ENCODE measurements around the gene UNC5A. TPM values are rescaled to one million over a fixed set of nuclear protein-coding genes. Genes with fewer than 3 reads are reported as not detected.

The UNC5A gene
- total RNA-seq, 1 experiment from 2014 or later = 10.1 TPM

DNA sequence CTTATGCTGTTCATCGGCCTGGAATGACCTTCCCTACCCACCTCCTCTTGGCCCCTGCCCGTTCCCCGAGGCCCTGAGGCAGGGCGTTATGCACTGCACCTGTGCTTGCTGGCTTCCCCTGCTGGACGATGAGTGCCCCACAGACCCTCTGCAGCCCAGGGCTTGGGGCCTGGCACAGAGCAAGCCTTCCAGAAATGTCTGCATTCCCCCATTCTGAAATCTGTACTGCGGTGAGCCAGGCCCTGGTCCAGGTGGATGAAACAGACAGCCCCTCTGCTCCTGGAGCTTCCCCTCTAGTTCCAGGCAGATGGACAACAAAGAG is 35.0 kb downstream of the UNC5A start:
- ATAC-seq = no peak
- ChIA-PET RAD21 (ENCODE audit: low non-redundant PET in 1 of 2, low total read pairs in 2 of 2, uncharacterized antibody in 2 of 2, unreplicated experiment in 2 of 2) (no interaction called here), CTCF (no interaction called here), POLR2A (no interaction called here)
- no peaks in the 10 kb centered on the region for H3K9me2 ChIP-seq (ENCODE audit: insufficient read depth)
- no peak overlapping the region for H3K4me2 ChIP-seq (ENCODE audit: low read length)
- H2AFZ ChIP-seq (ENCODE audit: low read depth, low read length, poor library complexity, severe bottlenecking) = no peak overlapping the region
- no peak overlapping the region for H3K27ac ChIP-seq (ENCODE audit: low read depth, low read length)
- H3K4me1 ChIP-seq (ENCODE audit: control insufficient read depth in 1 of 2, insufficient read depth in 2 of 2, low read length in 2 of 2) = no peaks in the 10 kb centered on the region
- no peak for DNase-seq (ENCODE audit: low read depth, low spot score)
- TF ChIP-seq EGR1 (IDR thresholded peaks at IDR 0.05; ENCODE audit: low read depth) (no peak), RAD21 (IDR thresholded peaks at IDR 0.05; ENCODE audit: low read depth) (no peak), EZH2phosphoT487 (IDR thresholded peaks at IDR 0.05; ENCODE audit: borderline replicate concordance) (no peak), SIN3A (IDR thresholded peaks at IDR 0.05; ENCODE audit: low read depth) (no peak)
- no peaks in the 10 kb centered on the region for H3K27me3 ChIP-seq (ENCODE audit: insufficient read depth, low read length)
- no peaks in the 10 kb centered on the region for H3K36me3 ChIP-seq (ENCODE audit: control insufficient read depth in 1 of 2, insufficient read depth in 2 of 2, low read length in 2 of 2)
- no peaks in the 10 kb centered on the region for H3K79me2 ChIP-seq (ENCODE audit: insufficient read depth, low read length)
- H3K4me3 ChIP-seq (replicated peaks in 1 of 2; ENCODE audit: low read depth in 1 of 2, low read length in 2 of 2) = no peak overlapping the region
- H3K9me3 ChIP-seq (ENCODE audit: control insufficient read depth in 1 of 2, insufficient read depth in 1 of 2, low read depth in 1 of 2, low read length in 2 of 2) = no peaks in the 10 kb centered on the region
- intact Hi-C loops (cut with micrococcal nuclease) = no loop called here
- no peaks in the 10 kb centered on the region for H4K20me1 ChIP-seq (ENCODE audit: insufficient read depth)
- H3K9ac ChIP-seq (ENCODE audit: low read length) = no peak overlapping the region
- BruUV-seq (replicated peaks) = no TSS peak

- no peaks in the 10 kb centered on the region for H3K9me2 ChIP-seq (ENCODE audit: insufficient read depth)
- intact Hi-C loops (cut with micrococcal nuclease) = no loop called here
- POLR2A ChIA-PET = no interaction called here
- CTCF ChIA-PET = no interaction called here
- RAD21 ChIA-PET (ENCODE audit: low non-redundant PET in 1 of 2, low total read pairs in 2 of 2, uncharacterized antibody in 2 of 2, unreplicated experiment in 2 of 2) = no interaction called here
- no peak overlapping the region for H3K27ac ChIP-seq (ENCODE audit: low read depth, low read length)
- H3K27me3 ChIP-seq (ENCODE audit: insufficient read depth, low read length) = no peaks in the 10 kb centered on the region
- H3K79me2 ChIP-seq (ENCODE audit: insufficient read depth, low read length) = no peaks in the 10 kb centered on the region
- no peak overlapping the region for H3K9ac ChIP-seq (ENCODE audit: low read length)
- H4K20me1 ChIP-seq (ENCODE audit: insufficient read depth) = no peaks in the 10 kb centered on the region
- DNase-seq (ENCODE audit: low read depth, low spot score) (no peak), ATAC-seq (peak; percentile 56)
- H3K4me3 ChIP-seq (replicated peaks in 1 of 2; ENCODE audit: low read depth in 1 of 2, low read length in 2 of 2) = no peak overlapping the region
- no peaks in the 10 kb centered on the region for H3K4me1 ChIP-seq (ENCODE audit: control insufficient read depth in 1 of 2, insufficient read depth in 2 of 2, low read length in 2 of 2)
- H2AFZ ChIP-seq (ENCODE audit: low read depth, low read length, poor library complexity, severe bottlenecking) = no peak overlapping the region
- BruUV-seq (replicated peaks) = no TSS peak
- H3K36me3 ChIP-seq (ENCODE audit: control insufficient read depth in 1 of 2, insufficient read depth in 2 of 2, low read length in 2 of 2) = no peaks in the 10 kb centered on the region
- no peaks in the 10 kb centered on the region for H3K9me3 ChIP-seq (ENCODE audit: control insufficient read depth in 1 of 2, insufficient read depth in 1 of 2, low read depth in 1 of 2, low read length in 2 of 2)
- TF ChIP-seq, protein P1, sequence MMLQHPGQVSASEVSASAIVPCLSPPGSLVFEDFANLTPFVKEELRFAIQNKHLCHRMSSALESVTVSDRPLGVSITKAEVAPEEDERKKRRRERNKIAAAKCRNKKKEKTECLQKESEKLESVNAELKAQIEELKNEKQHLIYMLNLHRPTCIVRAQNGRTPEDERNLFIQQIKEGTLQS (IDR thresholded peaks at IDR 0.05) = no peak
- TF ChIP-seq EZH2 (IDR thresholded peaks at IDR 0.05) (no peak), EGR1 (IDR thresholded peaks at IDR 0.05; ENCODE audit: low read depth) (no peak), SRF (IDR thresholded peaks at IDR 0.05; ENCODE audit: low read depth) (no peak), CEBPB (IDR thresholded peaks at IDR 0.05; ENCODE audit: low read depth) (no peak), RAD21 (IDR thresholded peaks at IDR 0.05; ENCODE audit: low read depth) (no peak), YY1 (IDR thresholded peaks at IDR 0.05; ENCODE audit: extremely low read depth, insufficient replicate concordance, low read depth, low read length) (no peak), POLR2A (IDR thresholded peaks at IDR 0.05; ENCODE audit: borderline replicate concordance, extremely low read depth, insufficient read depth, insufficient read length) (no peak), ZBTB33 (IDR thresholded peaks at IDR 0.05; ENCODE audit: extremely low read depth, insufficient replicate concordance, low read length) (no peak), SP1 (IDR thresholded peaks at IDR 0.05; ENCODE audit: low read depth) (no peak), JUND (IDR thresholded peaks at IDR 0.05) (no peak), ZFX (IDR thresholded peaks at IDR 0.05) (no peak), SIN3A (IDR thresholded peaks at IDR 0.05; ENCODE audit: low read depth) (no peak)
- TF ChIP-seq, protein P2, sequence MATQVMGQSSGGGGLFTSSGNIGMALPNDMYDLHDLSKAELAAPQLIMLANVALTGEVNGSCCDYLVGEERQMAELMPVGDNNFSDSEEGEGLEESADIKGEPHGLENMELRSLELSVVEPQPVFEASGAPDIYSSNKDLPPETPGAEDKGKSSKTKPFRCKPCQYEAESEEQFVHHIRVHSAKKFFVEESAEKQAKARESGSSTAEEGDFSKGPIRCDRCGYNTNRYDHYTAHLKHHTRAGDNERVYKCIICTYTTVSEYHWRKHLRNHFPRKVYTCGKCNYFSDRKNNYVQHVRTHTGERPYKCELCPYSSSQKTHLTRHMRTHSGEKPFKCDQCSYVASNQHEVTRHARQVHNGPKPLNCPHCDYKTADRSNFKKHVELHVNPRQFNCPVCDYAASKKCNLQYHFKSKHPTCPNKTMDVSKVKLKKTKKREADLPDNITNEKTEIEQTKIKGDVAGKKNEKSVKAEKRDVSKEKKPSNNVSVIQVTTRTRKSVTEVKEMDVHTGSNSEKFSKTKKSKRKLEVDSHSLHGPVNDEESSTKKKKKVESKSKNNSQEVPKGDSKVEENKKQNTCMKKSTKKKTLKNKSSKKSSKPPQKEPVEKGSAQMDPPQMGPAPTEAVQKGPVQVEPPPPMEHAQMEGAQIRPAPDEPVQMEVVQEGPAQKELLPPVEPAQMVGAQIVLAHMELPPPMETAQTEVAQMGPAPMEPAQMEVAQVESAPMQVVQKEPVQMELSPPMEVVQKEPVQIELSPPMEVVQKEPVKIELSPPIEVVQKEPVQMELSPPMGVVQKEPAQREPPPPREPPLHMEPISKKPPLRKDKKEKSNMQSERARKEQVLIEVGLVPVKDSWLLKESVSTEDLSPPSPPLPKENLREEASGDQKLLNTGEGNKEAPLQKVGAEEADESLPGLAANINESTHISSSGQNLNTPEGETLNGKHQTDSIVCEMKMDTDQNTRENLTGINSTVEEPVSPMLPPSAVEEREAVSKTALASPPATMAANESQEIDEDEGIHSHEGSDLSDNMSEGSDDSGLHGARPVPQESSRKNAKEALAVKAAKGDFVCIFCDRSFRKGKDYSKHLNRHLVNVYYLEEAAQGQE (IDR thresholded peaks at IDR 0.05; ENCODE audit: low read depth) = no peak
- TF ChIP-seq, protein P3, sequence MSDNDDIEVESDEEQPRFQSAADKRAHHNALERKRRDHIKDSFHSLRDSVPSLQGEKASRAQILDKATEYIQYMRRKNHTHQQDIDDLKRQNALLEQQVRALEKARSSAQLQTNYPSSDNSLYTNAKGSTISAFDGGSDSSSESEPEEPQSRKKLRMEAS (IDR thresholded peaks at IDR 0.05) = no peak
- H3K4me2 ChIP-seq (ENCODE audit: low read length) = no peak overlapping the region
These were observed 36.2 kb downstream of the UNC5A start for GRCh38 chr5:176846335-176847140.
